ENCODE results near the gene LRBA. TPM values are rescaled to one million over a fixed set of nuclear protein-coding genes. Genes with fewer than 3 reads are reported as not detected.

LRBA gene
- total and polyA plus RNA-seq, 12 donors, result 6.2 to 31.2 (median 23.9) TPM

DNA sequence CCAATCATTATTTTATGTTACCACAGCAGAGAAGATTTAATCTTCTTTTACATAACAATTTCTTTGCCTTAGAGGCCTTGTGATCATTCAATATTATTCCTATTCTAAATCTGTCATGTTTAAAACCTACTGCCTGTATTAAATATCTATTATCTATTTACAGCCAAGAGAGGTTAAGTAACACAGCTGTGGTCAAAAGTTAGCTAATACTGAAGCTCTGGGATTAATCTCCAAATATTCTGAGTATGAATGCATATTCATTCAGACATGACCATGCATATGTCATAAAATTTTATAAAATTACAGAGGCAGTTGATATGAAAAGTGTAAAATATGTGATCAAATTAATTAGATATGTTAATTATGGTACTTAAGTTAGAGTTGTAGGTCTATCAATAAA is 621.0 kb downstream of the LRBA start:
- DNase-seq (no peak), ATAC-seq (no peak)
- Histone ChIP-seq H3K36me3 (peaks cover 0 to 4% (median 0%) of the 10 kb centered on the region in 9 donors), H3K4me3 (no peak overlapping the region), H3K9me3 (peaks cover 0 to 19% (median 3%) of the 10 kb centered on the region in 11 donors), H3K27ac (no peak overlapping the region), H3K4me1 (no peaks in the 10 kb centered on the region), H3K27me3 (no peaks in the 10 kb centered on the region)
- TF ChIP-seq, protein P1, sequence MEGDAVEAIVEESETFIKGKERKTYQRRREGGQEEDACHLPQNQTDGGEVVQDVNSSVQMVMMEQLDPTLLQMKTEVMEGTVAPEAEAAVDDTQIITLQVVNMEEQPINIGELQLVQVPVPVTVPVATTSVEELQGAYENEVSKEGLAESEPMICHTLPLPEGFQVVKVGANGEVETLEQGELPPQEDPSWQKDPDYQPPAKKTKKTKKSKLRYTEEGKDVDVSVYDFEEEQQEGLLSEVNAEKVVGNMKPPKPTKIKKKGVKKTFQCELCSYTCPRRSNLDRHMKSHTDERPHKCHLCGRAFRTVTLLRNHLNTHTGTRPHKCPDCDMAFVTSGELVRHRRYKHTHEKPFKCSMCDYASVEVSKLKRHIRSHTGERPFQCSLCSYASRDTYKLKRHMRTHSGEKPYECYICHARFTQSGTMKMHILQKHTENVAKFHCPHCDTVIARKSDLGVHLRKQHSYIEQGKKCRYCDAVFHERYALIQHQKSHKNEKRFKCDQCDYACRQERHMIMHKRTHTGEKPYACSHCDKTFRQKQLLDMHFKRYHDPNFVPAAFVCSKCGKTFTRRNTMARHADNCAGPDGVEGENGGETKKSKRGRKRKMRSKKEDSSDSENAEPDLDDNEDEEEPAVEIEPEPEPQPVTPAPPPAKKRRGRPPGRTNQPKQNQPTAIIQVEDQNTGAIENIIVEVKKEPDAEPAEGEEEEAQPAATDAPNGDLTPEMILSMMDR (IDR thresholded peaks at IDR 0.05), result no peak
- intact Hi-C loops (cut with DNase I), result no loop called here

DNA sequence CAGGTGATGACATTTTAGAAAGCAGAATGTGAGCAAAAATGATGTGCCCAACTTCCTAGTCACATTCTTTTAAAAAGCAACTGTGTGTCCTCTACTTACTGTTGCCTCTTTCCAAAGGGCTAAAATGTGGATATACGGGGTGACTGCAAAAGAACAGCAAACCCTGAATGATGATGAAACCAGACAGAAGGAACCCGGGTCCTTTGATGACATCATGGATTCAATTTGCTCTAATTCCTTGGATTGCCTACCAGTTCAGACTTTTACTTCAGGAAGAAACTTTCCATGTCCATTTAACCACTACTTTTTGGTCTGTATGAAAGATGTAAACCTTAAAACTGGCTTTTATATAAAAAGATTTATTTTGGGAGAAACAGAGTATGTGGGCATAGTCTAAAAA is 624.0 kb downstream of the LRBA start:
- H3K4me3 ChIP-seq, result no peak overlapping the region
- peaks cover 0 to 19% (median 3%) of the 10 kb centered on the region in 11 donors for H3K9me3 ChIP-seq
- no peaks in the 10 kb centered on the region for H3K27me3 ChIP-seq
- no peak overlapping the region for H3K27ac ChIP-seq
- H3K4me1 ChIP-seq, result peaks cover 0 to under 1% (median 0%) of the 10 kb centered on the region in 9 donors
- TF ChIP-seq, protein P1 (IDR thresholded peaks at IDR 0.05), result no peak
- intact Hi-C loops (cut with DNase I), result no loop called here
- H3K36me3 ChIP-seq, result no peaks in the 10 kb centered on the region
- ATAC-seq, result no peak
- 95 to 96% methylated on average over 2 of the region's 2 CpGs for WGBS, 2 donors
- DNase-seq, result no peak

DNA sequence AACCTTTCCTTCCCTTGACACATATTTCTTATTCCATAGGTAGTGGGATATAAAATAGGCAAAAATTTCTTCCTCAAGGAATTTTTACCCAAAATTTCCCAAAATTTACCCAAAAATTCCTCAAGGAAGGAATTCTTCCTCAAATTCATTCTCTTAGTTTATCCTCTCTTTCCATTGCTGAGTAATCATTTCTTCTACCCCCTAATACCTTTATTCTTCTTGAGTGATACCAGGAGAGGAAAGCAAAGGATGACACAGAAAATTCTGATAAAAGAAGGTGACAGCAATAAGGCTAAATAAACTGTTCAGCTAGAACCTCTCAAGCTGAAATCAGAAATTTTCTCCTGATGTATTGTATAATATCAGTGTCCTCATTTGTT is 624.6 kb downstream of the LRBA start:
- H3K4me1 ChIP-seq, result peaks cover 0 to 6% (median 0%) of the 10 kb centered on the region in 9 donors
- no peak for ATAC-seq
- no peak overlapping the region for H3K4me3 ChIP-seq
- H3K9me3 ChIP-seq, result peaks cover 0 to 19% (median 3%) of the 10 kb centered on the region in 11 donors
- TF ChIP-seq, protein P1 (IDR thresholded peaks at IDR 0.05), result no peak
- no peaks in the 10 kb centered on the region for H3K27me3 ChIP-seq
- H3K36me3 ChIP-seq, result no peaks in the 10 kb centered on the region
- no peak for DNase-seq
- intact Hi-C loops (cut with DNase I), result no loop called here
- H3K27ac ChIP-seq, result no peak overlapping the region

DNA sequence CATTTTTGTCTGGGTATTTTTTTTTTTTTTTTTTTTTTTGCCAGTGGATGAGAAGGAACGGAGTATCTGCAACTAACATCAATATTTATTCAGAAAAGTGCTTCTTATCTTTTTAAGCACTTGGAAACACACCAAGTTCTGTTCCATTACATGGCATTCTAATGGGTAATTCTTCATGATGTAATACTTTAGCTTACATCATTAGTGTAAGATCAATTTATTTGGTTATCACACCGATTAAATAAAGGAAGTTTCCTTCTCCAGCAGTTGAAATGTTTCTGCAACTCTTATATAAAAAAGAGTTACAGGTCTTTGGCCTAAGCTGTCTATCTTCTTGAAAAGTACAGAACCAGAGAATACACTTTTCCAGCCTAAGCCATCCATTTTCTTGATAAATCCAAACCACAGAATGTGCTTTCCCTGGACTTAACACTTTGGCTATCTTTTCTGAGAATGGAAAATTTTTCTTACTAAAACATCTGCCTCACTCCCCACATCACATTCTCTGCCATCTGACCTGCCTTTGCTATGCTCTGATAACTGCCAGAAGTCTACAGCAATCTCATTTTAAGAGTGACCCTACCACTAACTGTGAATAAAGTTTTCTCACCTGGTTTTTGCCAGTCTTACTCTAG is 625.1 kb downstream of the LRBA start:
- H3K4me1 ChIP-seq, result peaks cover 0 to 11% (median 0%) of the 10 kb centered on the region in 9 donors
- TF ChIP-seq, protein P1 (IDR thresholded peaks at IDR 0.05), result no peak
- no peak overlapping the region for H3K27ac ChIP-seq
- no peaks in the 10 kb centered on the region for H3K36me3 ChIP-seq
- 81 to 87% methylated on average over 2 of the region's 2 CpGs for WGBS, 2 donors
- DNase-seq (no peak), ATAC-seq (no peak)
- no peak overlapping the region for H3K4me3 ChIP-seq
- H3K9me3 ChIP-seq, result peaks cover 0 to 19% (median 3%) of the 10 kb centered on the region in 11 donors
- intact Hi-C loops (cut with DNase I), result no loop called here
- H3K27me3 ChIP-seq, result no peaks in the 10 kb centered on the region
